GM12878 (cell line): ENCODE data around the gene MYO7B. TPM values are rescaled to one million over a fixed set of nuclear protein-coding genes. Genes with fewer than 3 reads are reported as not detected.

ENCODE experiments used
- ATAC-seq: fragments of 200-7000 bp; cut with Tn5 transposase; 3 replicates; pipeline ENCODE4 v1.9.1; 2020; ENCODE audit warnings: mild to moderate bottlenecking, moderate library complexity
- BruUV-seq: library from RNA; stranded (reverse); fragments of 400-500 nt; replicated peaks from 2 replicates; lab custom pipeline; 2021; lab: Mats Ljungman, UMichigan
- CTCF ChIA-PET: fragments of 300-600 bp; sonication (Branson Sonifier 250); formaldehyde crosslinking; extraction: SDS; loops from one replicate; lab custom pipeline; 2021; ENCODE audit warnings: inconsistent platforms; lab: Yijun Ruan, JAX
- POLR2A ChIA-PET: fragments of 350-600 bp; formaldehyde crosslinking; extraction: SDS; loops from one replicate; lab custom pipeline; 2021; ENCODE audit warnings: inconsistent platforms; lab: Charles Lee
- RAD21 ChIA-PET: fragments of 300-600 bp; sonication (Branson Sonifier 250); formaldehyde crosslinking; loops from one replicate; lab custom pipeline; 2023; ENCODE audit warnings: antibody characterized with exemption; ENCODE audit not compliant: unreplicated experiment; lab: Charles Lee
- SMC1A ChIA-PET: fragments of 300-600 bp; sonication (Branson Sonifier 250); formaldehyde crosslinking; loops from one replicate; lab custom pipeline; 2023; ENCODE audit not compliant: unreplicated experiment, uncharacterized antibody; lab: Charles Lee
- DNase-seq: peaks from one replicate; pipeline ENCODE4 v3.0.0-alpha.2; 2011; ENCODE audit warnings: low read depth, low spot score
- FAIRE-seq: peaks from 3 replicates; lab custom pipeline; 2011; peaks lifted over from hg19 to GRCh38; lab: Jason Lieb, UNC
- H2AFZ ChIP-seq: 2 replicates; pipeline ENCODE4 v1.6.0; 2011; ENCODE audit warnings: low read depth, low read length, control low read depth; ENCODE audit not compliant: control insufficient read depth
- H3K27ac ChIP-seq: 2 replicates; pipeline ENCODE4 v1.5.1; 2011; ENCODE audit warnings: control low read depth; ENCODE audit not compliant: control insufficient read depth, insufficient read depth
- H3K27me3 ChIP-seq, 2 experiments: replicated peaks in 1 of 2; 2 replicates each; pipeline versions ENCODE4 v1.6.0 to v1.6.1; 2011; ENCODE audit warnings: low read length in 1 of 2; ENCODE audit not compliant: control insufficient read depth in 2 of 2, insufficient read depth in 2 of 2
- H3K36me3 ChIP-seq, 2 experiments: 2 replicates each; pipeline ENCODE4 v1.5.1; 2011; ENCODE audit warnings: low read length in 1 of 2; ENCODE audit not compliant: control insufficient read depth in 2 of 2, insufficient read depth in 2 of 2
- H3K4me1 ChIP-seq: 2 replicates; pipeline ENCODE4 v1.6.1; 2011; ENCODE audit warnings: mild to moderate bottlenecking, low read length, moderate library complexity, mixed read lengths; ENCODE audit not compliant: control insufficient read depth, insufficient read depth
- H3K4me2 ChIP-seq: 2 replicates; pipeline ENCODE4 v1.6.0; 2011; ENCODE audit warnings: control low read depth; ENCODE audit not compliant: control insufficient read depth, insufficient read depth
- H3K4me3 ChIP-seq: fragments of 200-600 bp; sonication (generic); 2 replicates; pipeline ENCODE4 v1.5.1; 2016
- H3K79me2 ChIP-seq: 2 replicates; pipeline ENCODE4 v1.6.0; 2011; ENCODE audit warnings: low read length; ENCODE audit not compliant: control insufficient read depth, insufficient read depth
- H3K9ac ChIP-seq: 2 replicates; pipeline ENCODE4 v1.8.0; 2011; ENCODE audit warnings: low read length, control low read depth, mixed read lengths; ENCODE audit not compliant: control insufficient read depth, insufficient read depth
- H3K9me3 ChIP-seq: replicated peaks from 3 replicates; pipeline ENCODE4 v1.5.1; 2011; ENCODE audit warnings: mild to moderate bottlenecking, low read length; ENCODE audit not compliant: control insufficient read depth, insufficient read depth
- H4K20me1 ChIP-seq: 2 replicates; pipeline ENCODE4 v1.6.0; 2011; ENCODE audit not compliant: control insufficient read depth, insufficient read depth
- EP300 ChIP-seq, 2 experiments: fragments of 150-350 bp in 1 of 2; IDR thresholded peaks; 2 replicates each; pipeline ENCODE4 v1.6.1; 2011 to 2012; ENCODE audit warnings: low read depth in 2 of 2, low read length in 2 of 2, borderline replicate concordance in 1 of 2, improper control_type of control experiment in 1 of 2, inconsistent platforms in 1 of 2; ENCODE audit not compliant: control insufficient read depth in 1 of 2
- FOXM1 ChIP-seq: IDR thresholded peaks from 2 replicates; pipeline ENCODE4 v1.6.1; 2012; ENCODE audit warnings: low read depth, mild to moderate bottlenecking, inconsistent platforms, low read length, moderate library complexity
- IRF4 ChIP-seq: IDR thresholded peaks from 2 replicates; pipeline ENCODE4 v1.6.1; 2011; ENCODE audit warnings: low read depth, low read length
- NFYB ChIP-seq: IDR thresholded peaks from 2 replicates; pipeline ENCODE4 v1.6.1; 2011; ENCODE audit warnings: low read depth, mild to moderate bottlenecking, low read length, improper control_type of control experiment, moderate library complexity; ENCODE audit not compliant: insufficient read depth
- POLR2AphosphoS2 ChIP-seq: IDR thresholded peaks from 2 replicates; pipeline ENCODE4 v1.6.1; 2011; ENCODE audit warnings: low read depth, mild to moderate bottlenecking, low read length, improper control_type of control experiment, moderate library complexity
- SPI1 ChIP-seq: IDR thresholded peaks from 2 replicates; pipeline ENCODE4 v1.6.1; 2011; ENCODE audit warnings: low read depth, mild to moderate bottlenecking, low read length, moderate library complexity, borderline replicate concordance; ENCODE audit not compliant: insufficient read depth
- STAT1 ChIP-seq: fragments of 450-650 bp; conservative IDR thresholded peaks from 2 replicates; pipeline ENCODE4 v1.6.1; 2014; ENCODE audit warnings: antibody characterized with exemption, mild to moderate bottlenecking
- ZZZ3 ChIP-seq: IDR thresholded peaks from 2 replicates; pipeline ENCODE4 v1.6.1; 2011; ENCODE audit warnings: low read depth; ENCODE audit not compliant: control insufficient read depth, insufficient read length
- WGBS: methylation state at CpG from one replicate; pipeline ENCODE4 v1.1.6; 2016; ENCODE audit warnings: low lambda C conversion rate; ENCODE audit not compliant: insufficient replicate concordance, insufficient coverage; ENCODE audit errors: missing lambda C conversion rate; 5-methylcytosine and 5-hydroxymethylcytosine counted together
- in situ Hi-C: fragments of 300-500 bp; cut with MboI; formaldehyde crosslinking; loops from 9 replicates; pipeline ENCODE4 v1.14.3; 2018; ENCODE audit warnings: mixed read lengths
- intact Hi-C: fragments of 100-400 bp; cut with micrococcal nuclease; formaldehyde crosslinking; loops from one replicate; pipeline ENCODE4 v1.14.2; 2022; ENCODE audit not compliant: unreplicated experiment
- polyA plus RNA-seq, 11 experiments: library from polyadenylated mRNA; depleted of rRNA in 4 of 11; unstranded in 6 of 11; stranded (reverse) in 5 of 11; fragments of >200 nt; fragmentation: Nextera tagmentation in 4 of 11; fragmentation: Illumina TruSeq in 1 of 11; extraction: Ambion mirVana in 4 of 11; extraction: Trizol in 1 of 11; gene quantifications; 1 replicate in 1 of 11; 2 replicates in 10 of 11; pipeline versions ENCODE4 v1.2.1 to v1.2.3, GENCODE V29; 2011 to 2016; ENCODE audit warnings: inconsistent platforms in 2 of 11, missing spikeins in 2 of 11, low read depth in 1 of 11
- total RNA-seq, 4 experiments: library from RNA; depleted of rRNA in 3 of 4; stranded (reverse); fragments of >200 nt in 3 of 4; fragmentation: Illumina TruSeq in 1 of 4; extraction: Trizol in 1 of 4; gene quantifications; 2 replicates each; pipeline versions ENCODE4 v1.2.1 to v1.2.3, GENCODE V29; 2013 to 2021

The MYO7B gene
- total and polyA plus RNA-seq, 10 of the 15 experiments (the other 5 are each of a cell fraction or from before 2014, with no cell fraction given), result 0.08 to 4.8 (median 1.2) TPM

- Histone ChIP-seq H4K20me1 (no peaks in the 10 kb centered on the region), H3K27me3 (no peaks in the 10 kb centered on the region), H3K9ac (no peak overlapping the region), H3K4me2 (no peak overlapping the region), H3K4me3 (no peak overlapping the region), H3K27ac (no peak overlapping the region), H3K79me2 (no peaks in the 10 kb centered on the region), H3K9me3 (no peaks in the 10 kb centered on the region), H3K36me3 (no peaks in the 10 kb centered on the region), H3K4me1 (no peaks in the 10 kb centered on the region), H2AFZ (no peak overlapping the region)
- FAIRE-seq, result no peak
- CTCF ChIA-PET, result no interaction called here
- ATAC-seq, result no peak
- in situ Hi-C loops, result no loop called here
- POLR2A ChIA-PET, result interaction anchor here (0.8 kb wide), 1 partner anchor 12 kb away, joined by 3 read pairs; no protein-coding TSS in a partner anchor
- no peak for DNase-seq
- SMC1A ChIA-PET, result interaction anchor here (1.4 kb wide), 1 partner anchor 13 kb away, joined by 4 read pairs; no protein-coding TSS in a partner anchor
- RAD21 ChIA-PET, result no interaction called here
- WGBS, result 46% methylated on average over 6 of the region's 6 CpGs
- intact Hi-C loops, result no loop called here
- no peak for TF ChIP-seq FOXM1
- TF ChIP-seq STAT1, result no peak
- TF ChIP-seq NFYB, result no peak
- TF ChIP-seq ZZZ3, result no peak
- no peak for TF ChIP-seq IRF4
- no peak for TF ChIP-seq SPI1
- no peak for TF ChIP-seq POLR2AphosphoS2
- TF ChIP-seq EP300 (IDR thresholded peaks at IDR 0.05; ENCODE audit: borderline replicate concordance in 1 of 2, control insufficient read depth in 1 of 2, low read depth in 2 of 2, low read length in 2 of 2), result no peak
- no TSS peak for BruUV-seq
These were observed 50.7 kb downstream of the MYO7B start for GRCh38 chr2:127586136-127586535.
